Aorta (tissue), 5 donors: ENCODE results near the gene CCDC7. TPM values are rescaled to one million over a fixed set of nuclear protein-coding genes. Genes with fewer than 3 reads are reported as not detected.
"Not testable (repeated sequence)": the region's sequence is repeated elsewhere in the genome, so short reads cannot be mapped to it uniquely, and the experiment has no call there.

ENCODE experiments used
- ATAC-seq: fragments of 200-7000 bp; cut with Tn5 transposase; one replicate; pipeline ENCODE4 v1.9.1; 2022; ENCODE audit warnings: moderate library complexity; ENCODE audit not compliant: low FRiP score
- DNase-seq, 2 donors: peaks; one replicate each; pipeline ENCODE4 v3.0.0-alpha.2; 2020
- H3K27ac ChIP-seq, 2 donors: one replicate each; pipeline ENCODE4 v1.5.1; 2013; ENCODE audit warnings: low read length in 2 of 2, mild to moderate bottlenecking in 2 of 2, moderate library complexity in 2 of 2, control low read depth in 1 of 2, inconsistent platforms in 1 of 2, low read depth in 1 of 2
- H3K27me3 ChIP-seq, 2 donors: one replicate each; pipeline ENCODE4 v1.6.1; 2013; ENCODE audit warnings: control low read depth in 1 of 2, low read length in 1 of 2, mild to moderate bottlenecking in 1 of 2, moderate library complexity in 1 of 2; ENCODE audit not compliant: insufficient read depth in 2 of 2, control insufficient read depth in 1 of 2
- H3K36me3 ChIP-seq, 2 donors: one replicate each; pipeline ENCODE4 v1.6.1; 2013; ENCODE audit warnings: control low read depth in 1 of 2, low read length in 1 of 2, mild to moderate bottlenecking in 1 of 2; ENCODE audit not compliant: insufficient read depth in 2 of 2, control insufficient read depth in 1 of 2
- H3K4me1 ChIP-seq, 2 donors: one replicate each; pipeline ENCODE4 v1.6.1; 2013; ENCODE audit warnings: low read length in 2 of 2, control low read depth in 1 of 2, mild to moderate bottlenecking in 1 of 2, moderate library complexity in 1 of 2; ENCODE audit not compliant: insufficient read depth in 2 of 2, control insufficient read depth in 1 of 2
- H3K4me3 ChIP-seq, 2 donors: one replicate each; pipeline ENCODE4 v1.5.1; 2013; ENCODE audit warnings: low read length in 2 of 2, control low read depth in 1 of 2, mild to moderate bottlenecking in 1 of 2
- H3K9me3 ChIP-seq: one replicate; pipeline ENCODE4 v1.6.1; 2013; ENCODE audit warnings: mild to moderate bottlenecking, low read length; ENCODE audit not compliant: control insufficient read depth
- WGBS, 2 donors: extraction: QIAGEN DNeasy Blood & Tissue Kit; methylation state at CpG; one replicate each; pipeline ENCODE4 v1.1.7; 2013; 5-methylcytosine and 5-hydroxymethylcytosine counted together
- intact Hi-C, 2 donors: fragments of 100-400 bp; cut with DNase I; formaldehyde crosslinking; loops; one replicate each; pipeline versions ENCODE4 v1.14.2 to v1.15.0; 2022
- polyA plus RNA-seq, 2 donors: library from polyadenylated mRNA; stranded (reverse); fragments of 200-250 nt; gene quantifications; one replicate each; pipeline ENCODE4 v1.2.3, GENCODE V29; 2013
- total RNA-seq, 2 donors: library from RNA; stranded (reverse); fragmentation: NEBNext Ultra II Directional; extraction: Animal tissue kit (Norgen Biotek cat#: 25700); gene quantifications; one replicate each; pipeline ENCODE4 v1.2.1, GENCODE V29; 2021
- donor health status: healthy with polysubstance abuse.
- donor health status: Bipolar disorder and iron deficiency.
- donor health status: DM: no; HTN: no; CAD: no.
- donor health status: DM: no; HTN: no; CAD: no.
- donor health status: DM: yes; HTN: yes; CAD: no.

Gene CCDC7
- total and polyA plus RNA-seq, 4 donors: 0.25 to 47.2 (median 24.2) TPM

DNA sequence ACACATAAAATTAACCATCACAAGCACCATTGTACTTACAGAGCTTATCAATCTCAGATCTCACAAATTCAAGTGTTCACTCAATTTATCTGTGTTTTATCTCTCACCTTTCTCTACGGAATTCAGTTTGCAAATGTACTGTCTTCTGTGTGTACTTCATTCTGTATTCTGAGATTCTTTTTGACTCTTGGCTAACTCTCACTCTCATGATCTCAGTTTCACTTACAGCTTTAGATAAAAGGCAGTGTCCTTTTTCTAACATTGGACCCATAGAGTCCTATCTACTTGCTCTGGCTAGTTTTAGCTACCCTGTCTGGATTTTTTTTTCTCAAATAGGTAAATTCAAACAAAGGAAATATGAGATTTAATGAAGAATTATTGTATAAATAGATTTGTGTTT is 176.0 kb downstream of the CCDC7 start:
- 93 to 95% methylated on average over 1 of the region's 1 CpG for WGBS, 2 donors
- no peaks in the 10 kb centered on the region for H3K27me3 ChIP-seq
- H3K36me3 ChIP-seq: peaks cover 0 to 2% of the 10 kb centered on the region in 2 donors
- no peak overlapping the region for H3K27ac ChIP-seq
- ATAC-seq: no peak
- DNase-seq: no peak
- H3K4me3 ChIP-seq: no peak overlapping the region
- no peaks in the 10 kb centered on the region for H3K4me1 ChIP-seq
- H3K9me3 ChIP-seq: peaks cover 2% of the 10 kb centered on the region
- intact Hi-C loops: no loop called here

DNA sequence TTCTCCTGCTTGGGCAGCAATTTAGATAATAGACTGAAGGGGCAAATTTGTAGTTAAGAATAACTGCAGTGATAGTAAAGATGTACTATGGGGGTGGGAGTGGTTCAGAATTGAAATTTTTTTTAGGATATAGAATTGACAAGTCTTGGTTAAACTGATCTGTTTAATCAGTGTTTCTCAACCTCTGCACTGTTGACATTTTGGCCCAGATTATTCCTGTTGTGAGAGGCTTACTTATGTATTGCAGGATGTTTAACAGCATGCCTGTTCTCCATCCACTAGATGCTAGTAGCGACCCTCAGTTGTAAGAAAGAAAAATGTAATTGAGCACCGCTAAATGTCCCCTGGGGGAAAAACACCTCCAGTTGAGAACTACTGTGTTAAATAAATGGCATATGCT is 176.5 kb downstream of the CCDC7 start:
- no peaks in the 10 kb centered on the region for H3K4me1 ChIP-seq
- H3K4me3 ChIP-seq: no peak overlapping the region
- intact Hi-C loops: no loop called here
- 78 to 83% methylated on average over 2 of the region's 2 CpGs for WGBS, 2 donors
- peaks cover 0 to 2% of the 10 kb centered on the region in 2 donors for H3K36me3 ChIP-seq
- H3K27me3 ChIP-seq: no peaks in the 10 kb centered on the region
- ATAC-seq (no peak), DNase-seq (no peak)
- no peak overlapping the region for H3K27ac ChIP-seq
- peaks cover 2% of the 10 kb centered on the region for H3K9me3 ChIP-seq

DNA sequence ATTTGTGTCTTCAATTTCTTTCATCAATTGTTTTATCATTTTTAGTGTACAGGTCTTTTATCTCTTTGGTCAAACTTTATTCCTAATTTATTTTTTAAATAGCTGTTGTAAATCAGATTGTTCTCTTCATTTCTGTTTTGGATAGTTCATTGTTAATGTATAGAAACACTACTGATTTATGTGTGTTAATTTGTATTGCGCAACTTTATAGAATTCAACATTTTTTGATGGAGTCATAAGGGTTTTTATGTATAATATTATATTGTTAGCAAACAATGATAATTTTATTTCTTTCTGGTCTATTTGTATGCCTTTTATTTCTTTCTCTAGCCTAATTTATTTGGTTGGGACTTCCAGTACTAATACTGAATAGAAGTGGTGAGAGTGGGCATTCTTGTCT is 181.2 kb downstream of the CCDC7 start:
- H3K4me3 ChIP-seq: no peak overlapping the region
- no peaks in the 10 kb centered on the region for H3K27me3 ChIP-seq
- no peak for ATAC-seq
- peaks cover 0 to 2% of the 10 kb centered on the region in 2 donors for H3K36me3 ChIP-seq
- H3K27ac ChIP-seq: no peak overlapping the region
- intact Hi-C loops: no loop called here
- WGBS, 2 donors: 52 to 98% methylated on average over 1 of the region's 1 CpG
- H3K9me3 ChIP-seq: peaks cover 2% of the 10 kb centered on the region
- no peak for DNase-seq
- no peaks in the 10 kb centered on the region for H3K4me1 ChIP-seq

DNA sequence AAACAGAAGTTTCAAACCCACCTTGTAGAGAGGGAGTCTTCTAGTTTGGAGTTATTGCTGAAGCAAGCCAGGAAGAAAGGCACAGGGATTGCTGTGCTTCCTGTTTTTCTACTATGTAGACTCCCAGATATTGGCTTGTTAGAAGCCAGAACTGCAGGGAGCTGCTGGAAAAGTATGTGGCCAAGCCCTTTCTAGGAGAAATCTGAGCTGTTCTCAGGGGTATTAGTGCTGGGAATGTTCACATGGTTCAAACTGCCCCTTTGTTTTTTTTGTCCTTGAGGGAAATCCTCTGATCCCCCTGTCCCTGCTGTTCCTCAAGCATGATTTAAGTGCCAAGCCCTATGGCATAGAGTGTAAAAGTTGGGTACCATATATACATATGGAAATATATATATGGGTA is 184.0 kb downstream of the CCDC7 start:
- no peaks in the 10 kb centered on the region for H3K9me3 ChIP-seq
- H3K4me3 ChIP-seq: no peak overlapping the region
- no peak overlapping the region for H3K27ac ChIP-seq
- H3K27me3 ChIP-seq: no peaks in the 10 kb centered on the region
- ATAC-seq (no peak), DNase-seq (no peak)
- intact Hi-C loops: no loop called here
- no peaks in the 10 kb centered on the region for H3K36me3 ChIP-seq
- H3K4me1 ChIP-seq: no peaks in the 10 kb centered on the region

DNA sequence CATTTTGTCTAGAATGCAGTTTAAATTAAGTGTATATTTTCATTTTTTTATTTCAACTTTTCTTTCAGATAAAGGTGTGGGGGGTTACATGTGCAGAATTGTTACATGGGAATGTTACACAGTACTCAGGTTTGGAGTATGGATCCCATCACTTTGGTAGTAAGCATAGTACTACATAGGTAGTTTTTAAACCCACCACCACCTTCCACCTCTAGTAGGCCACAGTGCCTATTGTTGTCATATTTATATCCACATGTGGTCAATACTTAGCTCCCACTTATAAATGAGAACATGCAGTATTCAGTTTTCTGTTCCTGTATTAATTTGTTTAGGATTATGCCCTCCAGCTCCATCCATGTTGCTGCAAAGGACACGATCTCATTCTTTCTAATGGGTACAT is 200.6 kb downstream of the CCDC7 start:
- Histone ChIP-seq H3K4me3 (no peak overlapping the region), H3K9me3 (no peaks in the 10 kb centered on the region), H3K4me1 (no peaks in the 10 kb centered on the region), H3K27ac (no peak overlapping the region), H3K36me3 (peaks cover 0 to 2% of the 10 kb centered on the region in 2 donors), H3K27me3 (no peaks in the 10 kb centered on the region)
- no peak for ATAC-seq
- intact Hi-C loops: no loop called here
- DNase-seq: no peak
- whole genome bisulfite sequencing, 2 donors: 97 to 100% methylated on average over 1 of the region's 1 CpG

- peaks cover 1% of the 10 kb centered on the region for H3K9me3 ChIP-seq
- WGBS, 2 donors: 77 to 79% methylated on average over 1 of the region's 1 CpG
Observed at GRCh38 chr10:32650246-32650655, 204.3 kb downstream of the CCDC7 start.

DNA sequence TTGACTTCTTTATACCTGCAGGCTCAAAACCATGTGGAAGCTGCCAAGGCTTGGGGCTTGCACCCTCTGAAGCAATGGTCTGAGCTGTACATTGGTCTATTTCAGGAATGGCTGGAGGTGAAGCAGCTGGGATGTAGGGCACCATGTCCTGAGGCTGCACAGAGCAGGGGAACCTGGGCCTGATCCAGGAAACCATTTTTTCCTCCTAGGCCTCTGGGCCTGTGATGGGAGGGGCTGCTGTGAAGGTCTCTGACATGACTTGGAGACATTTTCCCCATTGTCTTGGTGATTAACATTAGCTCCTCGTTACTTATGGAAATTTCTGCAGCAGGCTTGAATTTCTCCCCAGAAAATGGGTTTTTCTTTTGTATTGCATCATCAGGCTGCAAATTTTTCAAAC is 211.5 kb downstream of the CCDC7 start:
- H3K4me3 ChIP-seq, intact Hi-C loops, H3K36me3 ChIP-seq, H3K27me3 ChIP-seq, H3K4me1 ChIP-seq, H3K27ac ChIP-seq, DNase-seq, ATAC-seq, H3K9me3 ChIP-seq: not testable (repeated sequence)
- WGBS, 2 donors: 0 to 37% methylated on average over 1 of the region's 1 CpG

More at GRCh38 chr10:32650246-32650655, 204.3 kb downstream of the CCDC7 start:
- Histone ChIP-seq H3K4me1 (no peaks in the 10 kb centered on the region), H3K4me3 (no peak overlapping the region), H3K27me3 (no peaks in the 10 kb centered on the region), H3K27ac (no peak overlapping the region), H3K36me3 (no peaks in the 10 kb centered on the region)
- ATAC-seq: no peak
- no peak for DNase-seq
- intact Hi-C loops: no loop called here

GRCh38 chr10:32661346-32661745 is 215.4 kb downstream of the CCDC7 start:
- no peak overlapping the region for H3K4me3 ChIP-seq
- no peaks in the 10 kb centered on the region for H3K27me3 ChIP-seq
- no peak overlapping the region for H3K27ac ChIP-seq
- no peaks in the 10 kb centered on the region for H3K9me3 ChIP-seq
- WGBS, 2 donors: 97 to 100% methylated on average over 2 of the region's 2 CpGs
- no peak for DNase-seq
- ATAC-seq: no peak
- intact Hi-C loops: no loop called here
- no peaks in the 10 kb centered on the region for H3K4me1 ChIP-seq
- H3K36me3 ChIP-seq: no peaks in the 10 kb centered on the region

GRCh38 chr10:32680803-32681557 is 235.0 kb downstream of the CCDC7 start:
- ATAC-seq (no peak), DNase-seq (no peak)
- Histone ChIP-seq H3K4me3 (no peak overlapping the region), H3K4me1 (no peaks in the 10 kb centered on the region), H3K27me3 (no peaks in the 10 kb centered on the region), H3K27ac (no peak overlapping the region), H3K36me3 (peaks cover 0 to 2% of the 10 kb centered on the region in 2 donors), H3K9me3 (peaks cover 2% of the 10 kb centered on the region)
- WGBS, 2 donors: 73 to 88% methylated on average over 4 of the region's 4 CpGs
- intact Hi-C loops: no loop called here
